HG02610 (cell line): Measurements from ENCODE around the gene ZNRF3.
"Not testable (repeated sequence)": the region's sequence is repeated elsewhere in the genome, so short reads cannot be mapped to it uniquely, and the experiment has no call there.

Experiments used
- ATAC-seq: cut with Tn5 transposase; IDR thresholded peaks from one replicate; pipeline ENCODE4 v1.9.1; 2021; ENCODE audit warnings: mild to moderate bottlenecking, moderate library complexity; ENCODE audit not compliant: unreplicated experiment

The ZNRF3 gene

GRCh38 chr22:29080106-29080975 lies 197.0 kb downstream of the ZNRF3 start:
- no peak for ATAC-seq

DNA sequence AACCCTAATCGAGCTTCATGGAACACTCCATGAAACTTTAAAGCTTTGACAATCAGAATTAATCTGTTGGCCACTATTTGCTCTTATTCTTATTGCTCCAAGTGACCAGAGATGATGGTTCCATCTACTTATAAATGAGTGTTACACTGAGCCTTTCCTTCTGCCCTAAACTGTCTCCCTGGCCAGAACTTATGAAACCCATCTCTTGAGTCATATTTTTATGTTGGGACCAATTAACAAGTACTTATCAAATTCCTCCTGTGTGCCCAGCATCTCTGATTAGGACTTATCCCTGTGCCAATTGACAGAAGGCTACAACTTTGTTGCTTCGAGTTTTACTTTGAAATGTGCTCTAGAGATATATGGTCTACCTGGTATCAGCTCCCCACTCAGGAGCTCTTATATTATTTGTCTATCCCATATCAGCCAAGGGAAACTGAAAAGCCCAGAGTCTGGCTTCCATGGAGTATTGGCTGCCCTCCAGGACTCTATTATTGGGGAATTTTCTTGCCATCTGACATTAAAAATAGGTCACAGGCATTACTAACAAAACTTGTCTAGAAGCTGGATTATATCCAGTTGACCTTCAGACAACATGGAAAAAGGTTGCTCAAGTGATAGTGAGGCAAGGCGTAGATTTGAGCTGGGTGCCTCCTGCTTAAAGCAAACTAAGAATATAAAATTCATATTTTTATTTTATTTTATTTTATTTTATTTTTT lies 198.3 kb downstream of the ZNRF3 start:
- ATAC-seq, result no peak

DNA sequence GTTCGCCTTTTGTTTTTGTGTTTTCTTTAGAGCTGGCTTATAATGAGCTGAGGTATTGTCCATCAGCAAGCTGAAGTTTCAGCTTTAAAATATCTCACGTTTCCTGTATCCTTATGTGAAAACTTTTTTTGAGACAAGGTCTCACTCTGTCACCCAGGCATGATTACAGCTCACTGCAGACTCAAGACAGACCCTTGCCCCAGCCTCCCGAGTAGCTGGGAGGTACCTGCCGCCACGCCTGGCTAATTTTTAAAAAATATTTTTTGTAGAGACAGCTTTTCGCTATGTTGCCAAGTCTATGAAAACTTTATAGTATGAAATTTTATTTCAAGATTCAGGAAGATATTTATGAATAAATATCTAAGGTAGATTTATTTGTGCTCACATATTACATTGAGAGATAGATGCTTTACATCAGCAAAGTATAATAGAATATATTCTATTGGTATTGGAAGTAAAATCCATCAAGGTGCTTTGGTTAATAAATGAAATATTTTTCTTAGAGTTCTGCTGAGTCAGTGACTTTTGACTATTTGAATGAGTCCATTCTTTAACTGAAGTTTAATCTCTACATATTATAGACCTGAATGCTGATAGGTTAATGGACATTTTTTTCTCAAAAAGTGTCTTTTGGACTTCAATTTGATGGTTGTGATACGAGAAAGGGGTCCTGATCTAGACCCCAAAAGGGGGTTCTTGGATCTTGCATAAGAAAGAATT lies 199.6 kb downstream of the ZNRF3 start:
- ATAC-seq, result no peak

DNA sequence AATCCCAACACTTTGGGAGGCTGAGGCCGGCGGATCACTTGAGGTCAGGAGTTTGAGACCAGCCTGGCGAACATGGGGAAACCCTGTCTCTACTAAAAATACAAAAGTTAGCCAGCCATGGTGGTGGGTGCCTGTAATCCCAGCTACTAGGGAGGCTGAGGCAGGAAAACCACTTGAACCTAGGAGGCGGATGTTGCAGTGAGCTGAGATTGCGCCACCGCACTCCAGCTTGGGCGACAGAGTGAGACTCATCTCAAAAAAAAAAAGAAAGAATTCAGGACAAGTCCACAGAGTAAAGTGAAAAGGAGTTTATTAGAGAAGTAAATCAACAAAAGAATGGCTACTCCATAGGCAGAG lies 200.2 kb downstream of the ZNRF3 start:
- ATAC-seq, result not testable (repeated sequence)

GRCh38 chr22:29083933-29084591 lies 200.7 kb downstream of the ZNRF3 start:
- ATAC-seq, result no peak

GRCh38 chr22:29087012-29087411 lies 203.6 kb downstream of the ZNRF3 start:
- ATAC-seq, result no peak

DNA sequence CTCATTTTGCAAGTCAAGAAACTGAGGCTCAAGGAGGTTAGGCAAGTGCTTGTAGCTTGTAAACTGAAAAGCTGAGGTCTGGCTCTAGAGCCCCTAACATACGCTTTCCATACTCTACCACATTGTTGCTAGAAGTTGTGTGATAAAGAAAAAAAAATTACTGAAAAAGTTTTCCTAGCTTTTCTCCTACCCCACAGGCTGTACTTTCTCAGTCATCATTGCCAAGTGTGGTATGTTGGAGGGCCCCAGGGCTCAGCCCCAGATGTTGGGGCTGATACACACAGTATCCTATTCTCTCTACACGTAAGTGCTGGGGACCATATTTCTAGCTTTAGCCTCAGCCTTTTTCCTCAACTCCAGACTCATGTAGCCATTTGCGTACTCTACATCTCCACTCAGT lies 205.4 kb downstream of the ZNRF3 start:
- ATAC-seq, result no peak

DNA sequence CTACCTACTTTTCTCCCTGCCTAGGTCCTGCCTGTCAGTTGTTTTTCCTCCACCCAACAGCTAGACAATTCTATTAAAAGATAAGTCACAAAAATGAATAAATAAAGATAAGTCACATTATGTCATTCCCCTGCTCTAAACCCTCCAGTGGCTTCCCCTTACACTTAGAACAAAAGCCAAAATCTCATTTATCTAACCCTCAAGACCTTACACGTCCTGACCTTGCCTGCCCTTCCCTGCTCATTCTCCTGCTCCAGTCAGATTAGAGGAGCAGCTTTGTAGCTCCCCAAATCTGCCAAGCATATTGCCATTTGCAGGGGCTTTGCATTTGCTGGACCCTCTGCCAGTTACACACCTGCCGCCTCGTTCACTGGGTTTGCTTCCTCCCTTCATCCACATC lies 206.1 kb downstream of the ZNRF3 start:
- ATAC-seq, result no peak

- ATAC-seq, result no peak
These were observed 206.7 kb downstream of the ZNRF3 start for GRCh38 chr22:29090039-29090438.

DNA sequence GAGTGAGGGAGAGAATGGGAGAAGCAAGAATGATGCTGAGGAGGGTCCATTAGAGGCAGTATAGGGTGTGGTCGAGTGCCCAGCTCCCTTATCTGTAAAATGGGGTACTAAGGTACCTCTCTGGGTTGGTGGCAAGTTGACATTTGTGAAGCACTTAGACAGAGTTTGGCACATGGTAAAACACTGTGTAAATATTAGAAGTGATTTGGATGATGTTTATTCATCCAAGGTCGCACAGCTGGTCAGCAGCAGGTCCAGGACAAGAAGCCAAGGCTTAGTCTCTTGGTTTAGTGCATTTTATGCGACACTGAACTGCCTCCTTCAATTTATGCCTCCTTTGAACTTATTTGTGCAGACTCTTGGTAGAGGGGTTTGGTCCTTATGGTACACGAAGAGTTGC lies 208.9 kb downstream of the ZNRF3 start:
- no peak for ATAC-seq

DNA sequence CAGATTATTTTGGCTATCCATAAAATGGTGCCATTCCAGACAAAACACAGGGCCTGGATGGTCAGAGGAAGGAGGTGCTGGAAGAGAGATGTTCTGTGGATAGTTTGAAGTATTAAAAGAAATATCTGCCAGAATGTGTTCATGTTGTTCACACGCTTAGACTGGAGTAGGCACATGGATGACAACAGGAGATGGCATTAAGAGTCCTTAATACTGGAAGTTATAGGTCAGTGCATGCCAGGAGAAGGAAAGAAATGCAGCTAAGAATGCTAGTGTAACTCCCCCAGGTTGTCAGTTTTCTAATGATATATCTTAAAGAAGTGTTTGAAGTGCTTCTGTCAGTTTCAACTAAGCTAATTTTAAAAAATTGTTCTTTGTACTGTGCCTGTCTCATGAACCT lies 209.7 kb downstream of the ZNRF3 start:
- no peak for ATAC-seq

GRCh38 chr22:29093501-29094300 lies 210.3 kb downstream of the ZNRF3 start:
- ATAC-seq, result no peak

GRCh38 chr22:29095459-29095858 lies 212.1 kb downstream of the ZNRF3 start:
- ATAC-seq, result no peak

DNA sequence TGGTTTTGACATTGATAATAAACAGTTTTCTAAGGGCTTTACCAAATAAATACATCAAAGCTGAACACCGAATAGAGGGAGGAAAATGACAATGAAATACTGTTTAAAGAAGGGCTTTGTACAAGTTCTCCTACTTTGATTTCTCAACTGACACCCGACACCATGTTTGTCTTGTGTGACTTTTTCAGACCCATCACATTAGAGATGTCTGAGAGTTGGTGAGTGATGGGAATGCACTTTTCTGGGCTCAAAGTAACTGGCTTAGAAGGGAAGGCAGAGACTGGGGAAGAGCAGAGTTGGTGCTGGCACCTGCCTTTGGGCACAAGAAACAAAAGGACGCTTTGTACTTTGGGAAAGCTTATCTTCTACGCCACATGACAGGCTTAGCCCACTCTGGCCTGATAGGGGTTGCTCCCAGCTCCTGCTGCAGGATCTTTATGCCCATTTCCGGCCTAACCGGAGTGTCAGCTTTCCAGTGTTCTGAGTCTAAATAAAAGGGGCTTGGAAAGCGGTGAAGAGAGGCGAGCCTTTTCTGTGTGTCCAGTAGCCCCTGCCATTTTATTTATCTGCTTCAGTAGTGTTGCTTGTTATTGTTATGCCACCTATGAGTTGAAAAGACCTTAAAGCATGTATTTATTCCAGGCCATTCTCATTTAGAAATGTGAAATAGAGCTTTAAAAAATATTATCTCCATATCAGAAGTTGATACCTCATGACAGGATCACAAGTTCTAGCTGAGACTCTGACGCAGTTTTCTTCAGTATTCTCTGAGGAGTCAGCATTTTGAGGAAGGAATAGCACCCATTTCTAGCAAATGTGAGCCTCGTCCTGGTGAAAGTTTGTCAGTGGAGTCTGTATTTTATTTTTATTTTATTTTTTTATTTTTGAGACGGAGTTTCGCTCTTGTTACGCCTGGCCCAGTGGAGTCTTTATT lies 213.6 kb downstream of the ZNRF3 start:
- ATAC-seq, result no peak

- no peak for ATAC-seq
These were observed 214.9 kb downstream of the ZNRF3 start for GRCh38 chr22:29098296-29098695.

DNA sequence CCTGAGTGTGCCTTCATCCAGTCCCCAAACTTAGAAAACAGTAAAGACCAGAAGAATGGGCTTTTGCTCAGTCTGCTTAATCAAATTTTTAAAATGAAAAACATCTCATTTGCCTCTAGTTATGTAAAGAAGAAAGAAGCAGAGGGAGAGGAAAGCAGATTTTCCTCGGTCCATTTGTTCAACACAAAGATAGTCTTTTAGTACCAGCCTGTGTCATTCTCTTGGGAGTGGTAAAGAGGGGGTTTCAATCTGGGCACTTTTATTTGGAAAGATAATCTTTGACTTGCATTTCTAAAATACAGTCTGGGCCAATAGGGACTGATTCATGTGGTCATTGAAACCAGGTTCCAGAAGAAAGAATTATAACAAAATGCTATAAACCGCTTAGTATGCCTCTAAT lies 218.9 kb downstream of the ZNRF3 start:
- no peak for ATAC-seq

DNA sequence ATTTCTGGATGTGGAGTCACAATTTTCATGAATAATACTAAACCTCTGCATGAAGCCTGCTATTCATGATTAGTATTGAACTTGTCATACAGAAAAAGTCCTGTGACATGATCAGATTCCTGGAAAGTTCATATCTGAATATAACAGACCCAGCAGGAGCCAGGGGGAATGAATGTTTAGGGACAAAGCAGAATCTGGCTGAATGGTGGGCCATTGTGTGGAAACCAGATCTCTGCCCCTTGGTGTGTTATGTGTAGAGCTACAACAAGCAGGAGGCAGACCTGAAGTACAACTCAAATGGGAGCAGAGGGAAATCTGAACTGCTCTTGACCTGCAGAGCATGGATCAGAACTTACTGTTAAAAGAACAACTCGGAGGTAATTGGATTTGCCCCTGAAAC lies 219.7 kb downstream of the ZNRF3 start:
- ATAC-seq, result no peak

DNA sequence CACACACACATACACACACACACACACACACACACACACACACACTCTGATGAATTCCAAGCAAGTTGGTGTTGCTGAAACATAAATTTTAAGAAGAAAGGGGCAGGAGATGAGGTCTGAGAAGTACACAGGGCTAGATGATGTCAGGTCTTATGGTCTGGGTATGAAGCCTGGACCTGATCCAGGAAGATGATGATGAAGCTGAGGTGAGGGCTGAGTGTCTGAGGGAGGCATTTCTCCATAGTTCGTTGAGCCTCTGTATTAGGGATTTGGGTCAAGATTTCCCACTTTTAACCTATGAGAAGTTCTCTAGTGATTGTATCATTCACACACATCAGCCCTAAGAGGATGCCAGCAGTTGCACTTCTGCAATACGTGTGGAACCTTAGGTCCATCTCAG lies 222.1 kb downstream of the ZNRF3 start:
- no peak for ATAC-seq

- no peak for ATAC-seq
These were observed 223.5 kb downstream of the ZNRF3 start for GRCh38 chr22:29106839-29107238.
